Left lung (tissue), 10 donors: ENCODE data around the gene F2RL3. TPM values are rescaled to one million over a fixed set of nuclear protein-coding genes. Genes with fewer than 3 reads are reported as not detected.
"Not testable (repeated sequence)": the region's sequence is repeated elsewhere in the genome, so short reads cannot be mapped to it uniquely, and the experiment has no call there.

Experiments used
- ATAC-seq: fragments of 200-7000 bp; cut with Tn5 transposase; one replicate; pipeline ENCODE4 v1.9.1; 2020; ENCODE audit warnings: moderate library complexity
- DNase-seq, 4 donors: peaks; one replicate each; pipeline ENCODE4 v3.0.0-alpha.2; 2013 to 2020
- H3K27ac ChIP-seq, 2 donors: fragments of 200-600 bp; sonication (generic) in 1 of 2; one replicate each; pipeline versions ENCODE4 v1.5.0 to v1.8.0; 2020 to 2021
- H3K27me3 ChIP-seq, 2 donors: fragments of 200-600 bp; sonication (generic) in 1 of 2; one replicate each; pipeline versions ENCODE4 v1.5.0 to v1.8.0; 2020 to 2021
- H3K36me3 ChIP-seq, 2 donors: fragments of 200-600 bp; sonication (generic) in 1 of 2; one replicate each; pipeline versions ENCODE4 v1.5.0 to v1.8.0; 2020 to 2021
- H3K4me1 ChIP-seq, 2 donors: fragments of 200-600 bp; one replicate each; pipeline ENCODE4 v1.8.0; 2021
- H3K4me3 ChIP-seq, 2 donors: fragments of 200-600 bp; sonication (generic) in 1 of 2; one replicate each; pipeline versions ENCODE4 v1.5.0 to v1.8.0; 2020 to 2021; ENCODE audit warnings: mild to moderate bottlenecking in 1 of 2
- H3K9me3 ChIP-seq, 2 donors: fragments of 200-600 bp; sonication (generic) in 1 of 2; one replicate each; pipeline versions ENCODE4 v1.5.0 to v1.8.0; 2020 to 2021
- intact Hi-C, 2 donors: fragments of 100-400 bp; cut with DNase I; formaldehyde crosslinking; loops; one replicate each; pipeline versions ENCODE4 v1.11.2 to v1.14.2; 2022
- polyA plus RNA-seq, 6 donors: library from polyadenylated mRNA; unstranded; fragments of 120-200 nt; gene quantifications; one replicate each; pipeline ENCODE4 v1.2.1, GENCODE V29; 2013; ENCODE audit not compliant: insufficient read length in 6 of 6
- total RNA-seq, 2 donors: library from RNA; stranded (reverse); fragmentation: NEBNext Ultra II Directional; extraction: Animal tissue kit (Norgen Biotek cat#: 25700); gene quantifications; one replicate each; pipeline ENCODE4 v1.2.1, GENCODE V29; 2021
- TF ChIP-seq, protein P1 (sequence below), 2 donors: fragments of 200-600 bp; sonication (generic) in 1 of 2; IDR thresholded peaks; one replicate each; pipeline versions ENCODE4 v1.5.0 to v1.8.0; 2021; ENCODE audit warnings: antibody characterized with exemption in 2 of 2
- donor health status: DM: no; HTN: yes; CAD: no.
- donor health status: DM: no; HTN: no; CAD: no.

F2RL3 gene
- total and polyA plus RNA-seq, 8 donors, result 0.63 to 14.8 (median 1.4) TPM

DNA sequence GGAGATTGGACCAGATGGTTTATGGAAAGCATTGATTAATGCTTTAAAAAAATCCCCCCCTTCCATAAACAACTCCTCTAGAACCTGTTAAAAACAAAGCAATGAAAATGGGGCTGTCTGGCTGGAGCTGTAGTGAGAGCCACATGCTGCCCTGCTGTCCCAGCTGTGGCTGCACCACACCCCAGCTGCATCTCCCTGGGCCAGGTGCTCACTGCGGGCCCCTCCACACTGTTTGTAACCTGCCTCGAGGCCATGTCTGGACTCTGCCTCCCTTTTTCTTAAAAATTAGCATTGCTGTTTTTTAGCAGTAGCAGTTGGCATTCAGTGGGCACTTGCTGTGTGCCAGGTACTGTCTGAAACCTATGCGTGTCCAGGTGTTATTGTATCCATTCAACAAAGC lies 15.2 kb upstream of the F2RL3 start:
- Histone ChIP-seq H3K36me3 (peaks cover 2 to 82% of the 10 kb centered on the region in 2 donors), H3K27me3 (no peaks in the 10 kb centered on the region), H3K9me3 (no peaks in the 10 kb centered on the region), H3K27ac (peak overlapping the region; percentile 8 to 70), H3K4me3 (no peak overlapping the region), H3K4me1 (peaks cover 0 to 11% of the 10 kb centered on the region in 2 donors)
- TF ChIP-seq, protein P1, sequence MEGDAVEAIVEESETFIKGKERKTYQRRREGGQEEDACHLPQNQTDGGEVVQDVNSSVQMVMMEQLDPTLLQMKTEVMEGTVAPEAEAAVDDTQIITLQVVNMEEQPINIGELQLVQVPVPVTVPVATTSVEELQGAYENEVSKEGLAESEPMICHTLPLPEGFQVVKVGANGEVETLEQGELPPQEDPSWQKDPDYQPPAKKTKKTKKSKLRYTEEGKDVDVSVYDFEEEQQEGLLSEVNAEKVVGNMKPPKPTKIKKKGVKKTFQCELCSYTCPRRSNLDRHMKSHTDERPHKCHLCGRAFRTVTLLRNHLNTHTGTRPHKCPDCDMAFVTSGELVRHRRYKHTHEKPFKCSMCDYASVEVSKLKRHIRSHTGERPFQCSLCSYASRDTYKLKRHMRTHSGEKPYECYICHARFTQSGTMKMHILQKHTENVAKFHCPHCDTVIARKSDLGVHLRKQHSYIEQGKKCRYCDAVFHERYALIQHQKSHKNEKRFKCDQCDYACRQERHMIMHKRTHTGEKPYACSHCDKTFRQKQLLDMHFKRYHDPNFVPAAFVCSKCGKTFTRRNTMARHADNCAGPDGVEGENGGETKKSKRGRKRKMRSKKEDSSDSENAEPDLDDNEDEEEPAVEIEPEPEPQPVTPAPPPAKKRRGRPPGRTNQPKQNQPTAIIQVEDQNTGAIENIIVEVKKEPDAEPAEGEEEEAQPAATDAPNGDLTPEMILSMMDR (IDR thresholded peaks at IDR 0.05), result no peak
- no peak for ATAC-seq
- DNase-seq, result peak in 1 of 4 donors; percentile 14
- intact Hi-C loops, result no loop called here

DNA sequence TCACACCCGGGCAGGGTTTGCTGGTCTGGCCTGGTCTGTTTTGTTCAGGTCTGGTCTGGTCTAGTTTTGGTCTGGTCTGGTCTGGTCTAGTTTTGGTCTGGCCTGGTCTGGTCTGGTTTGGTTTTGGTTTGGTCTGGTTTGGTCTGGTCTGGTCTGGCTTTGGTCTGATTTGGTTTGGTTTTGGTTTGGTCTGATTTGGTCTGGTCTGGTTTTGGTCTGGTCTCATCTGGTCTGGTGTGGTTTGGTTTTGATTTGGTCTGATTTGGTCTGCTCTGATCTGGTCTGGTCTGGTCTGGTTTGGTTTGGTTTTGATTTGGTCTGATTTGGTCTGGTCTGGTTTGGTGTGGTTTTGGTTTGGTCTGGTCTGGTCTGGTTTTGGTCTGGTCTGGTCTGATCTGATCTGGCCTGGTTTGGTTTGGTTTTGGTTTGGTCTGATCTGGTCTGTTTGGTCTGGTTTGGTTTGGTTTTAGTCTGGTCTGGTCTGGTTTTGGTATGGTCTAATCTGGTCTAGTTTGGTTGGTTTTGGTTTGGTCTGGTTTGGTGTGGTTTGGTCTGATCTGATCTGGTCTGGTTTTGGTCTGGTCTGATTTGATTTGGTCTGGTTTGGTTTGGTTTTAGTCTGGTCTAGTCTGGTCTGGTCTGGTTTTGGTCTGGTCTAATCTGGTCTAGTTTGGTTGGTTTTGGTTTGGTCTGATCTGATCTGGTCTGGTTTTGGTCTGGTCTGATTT lies 14.4 kb upstream of the F2RL3 start:
- Histone ChIP-seq H3K36me3 (peaks cover 2 to 82% of the 10 kb centered on the region in 2 donors), H3K4me3 (no peak overlapping the region), H3K27me3 (no peaks in the 10 kb centered on the region), H3K27ac (peak overlapping the region in 1 of 2 donors; percentile 70), H3K9me3 (no peaks in the 10 kb centered on the region), H3K4me1 (peaks cover 0 to 11% of the 10 kb centered on the region in 2 donors)
- no peak for ATAC-seq
- DNase-seq, result no peak
- TF ChIP-seq, protein P1 (IDR thresholded peaks at IDR 0.05), result no peak
- intact Hi-C loops, result no loop called here

DNA sequence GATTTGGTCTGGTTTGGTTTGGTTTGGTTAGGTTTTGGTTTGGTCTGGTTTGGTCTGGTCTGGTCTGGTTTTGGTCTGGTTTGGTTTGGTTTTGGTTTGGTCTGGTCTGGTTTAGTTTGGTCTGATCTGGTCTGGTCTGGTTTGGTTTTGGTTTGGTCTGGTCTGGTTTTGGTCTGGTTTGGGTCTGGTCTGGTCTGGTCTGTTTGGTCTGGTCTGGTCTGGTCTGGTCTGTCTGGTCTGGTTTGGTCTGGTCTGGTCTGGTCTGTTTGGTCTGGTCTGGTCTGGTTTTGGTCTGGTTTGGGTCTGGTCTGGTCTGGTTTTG lies 13.9 kb upstream of the F2RL3 start:
- Histone ChIP-seq H3K36me3 (peaks cover 2 to 82% of the 10 kb centered on the region in 2 donors), H3K4me1 (peaks cover 0 to 11% of the 10 kb centered on the region in 2 donors)
- ATAC-seq, H3K9me3 ChIP-seq, H3K4me3 ChIP-seq, DNase-seq, intact Hi-C loops, H3K27ac ChIP-seq, H3K27me3 ChIP-seq: not testable (repeated sequence)

DNA sequence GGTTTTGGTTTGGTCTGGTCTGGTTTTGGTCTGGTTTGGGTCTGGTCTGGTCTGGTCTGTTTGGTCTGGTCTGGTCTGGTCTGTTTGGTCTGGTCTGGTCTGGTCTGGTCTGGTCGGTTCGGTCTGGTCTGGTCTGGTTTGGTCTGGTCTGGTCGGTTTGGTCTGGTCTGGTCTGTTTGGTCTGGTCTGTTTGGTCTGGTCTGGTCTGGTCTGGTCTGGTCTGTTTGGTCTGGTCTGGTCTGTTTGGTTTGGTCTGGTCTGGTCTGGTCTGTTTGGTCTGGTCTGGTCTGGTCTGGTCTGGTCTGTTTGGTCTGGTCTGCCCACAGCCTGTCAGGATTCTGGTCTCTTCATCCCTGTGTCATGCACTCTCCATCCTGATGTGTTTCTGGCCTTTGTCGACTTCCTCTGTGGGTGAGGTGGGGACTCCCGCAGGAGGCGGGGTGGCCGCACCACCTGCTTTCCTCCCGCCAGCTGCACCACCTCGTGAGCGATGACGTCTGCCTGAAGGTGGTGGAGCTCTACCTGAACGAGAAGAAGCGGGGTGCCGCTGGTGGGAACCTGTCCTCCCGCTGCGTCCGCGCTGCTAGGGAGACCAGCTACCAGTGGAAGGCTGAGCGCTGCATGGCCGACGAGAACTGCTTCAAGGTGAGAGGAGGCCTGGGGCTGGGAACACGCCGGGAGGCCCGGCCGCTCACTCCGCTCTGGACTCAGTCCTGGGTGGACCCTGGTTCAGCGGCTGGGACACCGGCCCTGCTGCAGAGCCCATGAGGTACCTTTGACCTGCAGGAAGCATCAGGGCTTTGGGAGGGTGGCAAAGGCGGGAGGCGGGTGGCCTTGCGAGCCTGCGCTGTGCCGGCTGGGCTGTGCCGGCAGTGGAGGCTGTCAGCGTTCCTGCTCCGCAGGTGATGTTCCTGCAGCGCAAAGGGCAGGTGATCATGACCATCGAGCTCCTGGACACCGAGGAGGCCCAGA lies 12.9 kb upstream of the F2RL3 start:
- Histone ChIP-seq H3K4me3 (no peak overlapping the region), H3K27ac (peak overlapping the region in 1 of 2 donors; percentile 50), H3K9me3 (peaks cover 0 to 11% of the 10 kb centered on the region in 2 donors), H3K4me1 (peaks cover 0 to 11% of the 10 kb centered on the region in 2 donors), H3K27me3 (no peaks in the 10 kb centered on the region), H3K36me3 (peaks cover 2 to 79% of the 10 kb centered on the region in 2 donors)
- ATAC-seq (peak; percentile 10), DNase-seq (peak in 1 of 4 donors; percentile 68)
- TF ChIP-seq, protein P1 (IDR thresholded peaks at IDR 0.05), result no peak
- intact Hi-C loops, result no loop called here

DNA sequence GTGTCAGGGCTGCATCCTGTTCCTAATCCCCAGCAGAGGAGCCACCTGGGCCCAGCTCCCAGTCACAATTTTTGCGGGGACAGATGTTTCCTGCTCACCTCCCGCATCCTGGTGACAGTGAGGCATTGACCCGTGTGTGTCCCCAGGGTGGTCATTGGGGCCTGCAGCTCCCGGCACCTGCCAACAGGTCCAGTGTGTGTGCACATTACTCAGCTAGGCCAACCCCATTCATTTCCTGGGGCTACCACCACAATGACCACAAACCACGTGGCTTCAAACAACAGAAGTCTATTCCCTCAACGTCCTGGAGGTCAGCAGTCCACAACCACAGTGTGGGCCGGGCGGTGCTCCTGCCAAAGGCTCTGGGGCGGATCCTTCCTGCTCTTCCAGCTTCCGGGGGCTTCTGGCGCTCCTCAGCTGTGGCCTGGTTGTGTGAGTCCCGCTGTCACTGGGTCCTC lies 11.9 kb upstream of the F2RL3 start:
- Histone ChIP-seq H3K4me3 (no peak overlapping the region), H3K27ac (peak overlapping the region; percentile 29 to 50), H3K27me3 (no peaks in the 10 kb centered on the region), H3K9me3 (peaks cover 0 to 21% of the 10 kb centered on the region in 2 donors), H3K36me3 (peaks cover 2 to 68% of the 10 kb centered on the region in 2 donors), H3K4me1 (peaks cover 0 to 11% of the 10 kb centered on the region in 2 donors)
- TF ChIP-seq, protein P1 (IDR thresholded peaks at IDR 0.05), result no peak
- DNase-seq, result peak in 1 of 4 donors; percentile 67
- intact Hi-C loops, result no loop called here
- peak; percentile 7 for ATAC-seq
